ENCODE measurements around the gene MAMLD1. TPM values are rescaled to one million over a fixed set of nuclear protein-coding genes. Genes with fewer than 3 reads are reported as not detected.

The MAMLD1 gene
- total RNA-seq, 4 donors from 2014 or later, result 1.2 to 2.0 (median 1.6) TPM

GRCh38 chrX:150375243-150375770 is 12.2 kb downstream of the MAMLD1 start:
- ATAC-seq (no peak), DNase-seq (no peak)
- H3K4me3 ChIP-seq, result no peak overlapping the region
- H3K27me3 ChIP-seq, result no peaks in the 10 kb centered on the region
- no peaks in the 10 kb centered on the region for H3K4me1 ChIP-seq
- no peaks in the 10 kb centered on the region for H3K36me3 ChIP-seq
- H3K9me3 ChIP-seq, result no peaks in the 10 kb centered on the region
- in situ Hi-C loops (cut with MboI; ENCODE audit: low sequenced_read_pairs in 4 of 4), result loop anchor here in 1 of 4 donors (25.0 kb wide), 1 partner anchor 112 kb away; no protein-coding TSS in a partner anchor
- H3K27ac ChIP-seq, result no peak overlapping the region
- intact Hi-C loops (cut with DNase I; ENCODE audit: low total_unique reads), result no loop called here
- TF ChIP-seq CTCF (IDR thresholded peaks at IDR 0.05 in 4 of 5, conservative IDR thresholded peaks at IDR 0.05 in 1 of 5) (no peak), POLR2A (IDR thresholded peaks at IDR 0.05) (no peak)

- no peak for TF ChIP-seq CTCF (IDR thresholded peaks at IDR 0.05 in 4 of 5, conservative IDR thresholded peaks at IDR 0.05 in 1 of 5)
- TF ChIP-seq POLR2A (IDR thresholded peaks at IDR 0.05), result no peak
- no peak for ATAC-seq
Observed at GRCh38 chrX:150377005-150377404, 13.9 kb downstream of the MAMLD1 start.

GRCh38 chrX:150405006-150405405 is 41.9 kb downstream of the MAMLD1 start:
- in situ Hi-C loops (cut with MboI; ENCODE audit: low sequenced_read_pairs in 4 of 4) (no loop called here), intact Hi-C loops (cut with DNase I; ENCODE audit: low total_unique reads) (no loop called here)

More at GRCh38 chrX:150377005-150377404, 13.9 kb downstream of the MAMLD1 start:
- no peak overlapping the region for H3K27ac ChIP-seq
- H3K27me3 ChIP-seq, result no peaks in the 10 kb centered on the region
- H3K4me3 ChIP-seq, result no peak overlapping the region
- H3K9me3 ChIP-seq, result no peaks in the 10 kb centered on the region
- in situ Hi-C loops (cut with MboI; ENCODE audit: low sequenced_read_pairs in 4 of 4), result loop anchor here in 1 of 4 donors (25.0 kb wide), 1 partner anchor 110 kb away; no protein-coding TSS in a partner anchor
- no peak for DNase-seq
- no peaks in the 10 kb centered on the region for H3K36me3 ChIP-seq
- intact Hi-C loops (cut with DNase I; ENCODE audit: low total_unique reads), result no loop called here
- H3K4me1 ChIP-seq, result no peaks in the 10 kb centered on the region

GRCh38 chrX:150405576-150405975 is 42.5 kb downstream of the MAMLD1 start:
- intact Hi-C loops (cut with DNase I; ENCODE audit: low total_unique reads) (no loop called here), in situ Hi-C loops (cut with MboI; ENCODE audit: low sequenced_read_pairs in 4 of 4) (no loop called here)
- ATAC-seq (no peak), DNase-seq (no peak)
- no peak overlapping the region for H3K4me3 ChIP-seq
- no peaks in the 10 kb centered on the region for H3K9me3 ChIP-seq
- H3K27ac ChIP-seq, result no peak overlapping the region
- TF ChIP-seq POLR2A (IDR thresholded peaks at IDR 0.05) (no peak), CTCF (IDR thresholded peaks at IDR 0.05 in 4 of 5, conservative IDR thresholded peaks at IDR 0.05 in 1 of 5) (no peak)
- no peaks in the 10 kb centered on the region for H3K27me3 ChIP-seq
- H3K36me3 ChIP-seq, result no peaks in the 10 kb centered on the region
- H3K4me1 ChIP-seq, result no peaks in the 10 kb centered on the region

More at GRCh38 chrX:150405006-150405405, 41.9 kb downstream of the MAMLD1 start:
- DNase-seq (no peak), ATAC-seq (no peak)
- no peak for TF ChIP-seq POLR2A (IDR thresholded peaks at IDR 0.05)
- TF ChIP-seq CTCF (IDR thresholded peaks at IDR 0.05 in 4 of 5, conservative IDR thresholded peaks at IDR 0.05 in 1 of 5), result no peak
- Histone ChIP-seq H3K9me3 (no peaks in the 10 kb centered on the region), H3K4me1 (no peaks in the 10 kb centered on the region), H3K4me3 (no peak overlapping the region), H3K36me3 (no peaks in the 10 kb centered on the region), H3K27ac (no peak overlapping the region), H3K27me3 (no peaks in the 10 kb centered on the region)

- intact Hi-C loops (cut with DNase I; ENCODE audit: low total_unique reads), result no loop called here
- no peak for TF ChIP-seq POLR2A (IDR thresholded peaks at IDR 0.05)
- no peak for TF ChIP-seq CTCF (IDR thresholded peaks at IDR 0.05 in 4 of 5, conservative IDR thresholded peaks at IDR 0.05 in 1 of 5)
- no peak overlapping the region for H3K27ac ChIP-seq
- DNase-seq (no peak), ATAC-seq (no peak)
- H3K9me3 ChIP-seq, result no peaks in the 10 kb centered on the region
- no peaks in the 10 kb centered on the region for H3K27me3 ChIP-seq
- H3K4me3 ChIP-seq, result no peak overlapping the region
- in situ Hi-C loops (cut with MboI; ENCODE audit: low sequenced_read_pairs in 4 of 4), result no loop called here
- no peaks in the 10 kb centered on the region for H3K36me3 ChIP-seq
- no peaks in the 10 kb centered on the region for H3K4me1 ChIP-seq
Observed at GRCh38 chrX:150406596-150406995, 43.5 kb downstream of the MAMLD1 start.

Measured in gastrocnemius medialis (tissue), 4 donors.